Erythroblast (primary cell): ENCODE data around the gene IL17RE.

Source experiments
- GATA1 ChIP-seq: IDR thresholded peaks from 2 replicates; pipeline ENCODE4 v1.6.1; 2011; ENCODE audit warnings: low read depth, mild to moderate bottlenecking, control low read depth, low read length, moderate library complexity
- POLR2A ChIP-seq: IDR thresholded peaks from 2 replicates; pipeline ENCODE4 v1.6.1; 2011; ENCODE audit warnings: mild to moderate bottlenecking, low read length

DNA sequence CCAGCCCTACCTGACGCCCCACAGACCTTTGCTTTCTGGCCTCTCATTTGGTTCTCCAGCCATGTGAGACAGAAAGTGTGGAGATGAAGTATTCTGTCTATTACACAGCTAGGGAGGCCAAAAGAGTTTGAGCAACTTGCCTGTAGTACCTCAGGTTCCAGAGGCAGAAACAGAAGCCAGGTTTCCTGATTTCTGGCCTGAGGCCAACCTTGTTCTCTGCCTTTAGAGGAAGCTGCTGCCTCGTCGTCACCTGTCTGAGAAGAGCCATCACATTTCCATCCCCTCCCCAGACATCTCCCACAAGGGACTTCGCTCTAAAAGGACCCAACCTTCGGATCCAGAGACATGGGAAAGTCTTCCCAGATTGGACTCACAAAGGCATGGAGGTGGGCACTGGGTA, 3.8 kb downstream of the IL17RE start:
- no peak for TF ChIP-seq POLR2A
- no peak for TF ChIP-seq GATA1
